Bronchial epithelial cell (primary cell): ENCODE data around the gene LAMP1. TPM values are rescaled to one million over a fixed set of nuclear protein-coding genes. Genes with fewer than 3 reads are reported as not detected.

Experiments
- DNase-seq: peaks from one replicate; pipeline ENCODE4 v3.0.0-alpha.2; 2010; ENCODE audit warnings: low read depth
- FAIRE-seq: peaks from 2 replicates; lab custom pipeline; 2011; peaks lifted over from hg19 to GRCh38; lab: Jason Lieb, UNC
- H3K27me3 ChIP-seq: 2 replicates; pipeline ENCODE4 v1.5.1; 2011; ENCODE audit warnings: low read length; ENCODE audit not compliant: control insufficient read depth, insufficient read depth
- H3K36me3 ChIP-seq: 2 replicates; pipeline ENCODE4 v1.5.1; 2011; ENCODE audit warnings: low read length; ENCODE audit not compliant: control insufficient read depth, insufficient read depth
- H3K4me3 ChIP-seq: 2 replicates; pipeline ENCODE4 v1.5.1; 2011; ENCODE audit warnings: mild to moderate bottlenecking, low read depth, low read length, control low read depth
- total RNA-seq: library from RNA; depleted of rRNA; stranded (reverse); fragments of >200 nt; gene quantifications from 2 replicates; pipeline ENCODE4 v1.2.1, GENCODE V29; 2014
- TF ChIP-seq, protein P1 (sequence below): IDR thresholded peaks from 2 replicates; pipeline ENCODE4 v1.5.1; 2011; ENCODE audit warnings: mild to moderate bottlenecking, moderate library complexity, low read length, control low read depth, inconsistent platforms; ENCODE audit not compliant: insufficient read depth, severe bottlenecking

Gene LAMP1
- total RNA-seq, 1 donor from 2014 or later = 286 TPM

DNA sequence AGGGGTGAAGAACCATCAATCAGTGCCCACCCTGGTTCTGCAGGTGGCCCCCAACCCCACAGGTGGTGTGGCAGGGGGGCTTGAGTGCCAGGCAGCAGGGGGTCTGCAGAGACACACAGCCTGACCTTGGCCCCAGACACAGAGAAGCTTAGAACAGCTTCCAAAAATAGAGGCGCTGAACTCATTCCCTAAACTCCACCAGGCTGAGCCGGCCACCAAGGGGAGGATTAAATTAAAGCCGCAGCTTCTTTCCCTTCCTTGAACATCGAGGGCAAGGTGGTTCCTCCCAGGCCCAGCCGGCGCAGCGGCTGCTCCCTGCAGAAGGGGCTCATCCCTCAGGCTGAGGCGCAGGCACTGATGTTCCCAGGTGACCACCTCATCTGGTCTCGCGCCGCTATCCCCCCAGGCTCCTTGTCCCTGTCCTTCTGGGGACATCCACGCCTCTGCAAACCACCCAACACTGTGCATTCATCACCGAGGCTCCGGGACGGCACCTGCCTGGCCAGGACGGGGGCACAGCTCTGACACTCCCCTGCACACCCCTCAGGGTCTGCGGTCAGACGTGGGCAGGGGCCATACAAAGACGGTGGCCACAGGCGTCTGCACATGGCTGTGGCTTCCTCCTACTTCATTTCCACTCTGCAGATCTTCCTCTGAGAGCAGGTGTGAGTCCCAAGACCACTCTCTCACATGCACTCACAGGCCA is 30.9 kb downstream of the LAMP1 start:
- H3K4me3 ChIP-seq = no peak overlapping the region
- no peaks in the 10 kb centered on the region for H3K27me3 ChIP-seq
- DNase-seq (no peak), FAIRE-seq (no peak)
- TF ChIP-seq, protein P1, sequence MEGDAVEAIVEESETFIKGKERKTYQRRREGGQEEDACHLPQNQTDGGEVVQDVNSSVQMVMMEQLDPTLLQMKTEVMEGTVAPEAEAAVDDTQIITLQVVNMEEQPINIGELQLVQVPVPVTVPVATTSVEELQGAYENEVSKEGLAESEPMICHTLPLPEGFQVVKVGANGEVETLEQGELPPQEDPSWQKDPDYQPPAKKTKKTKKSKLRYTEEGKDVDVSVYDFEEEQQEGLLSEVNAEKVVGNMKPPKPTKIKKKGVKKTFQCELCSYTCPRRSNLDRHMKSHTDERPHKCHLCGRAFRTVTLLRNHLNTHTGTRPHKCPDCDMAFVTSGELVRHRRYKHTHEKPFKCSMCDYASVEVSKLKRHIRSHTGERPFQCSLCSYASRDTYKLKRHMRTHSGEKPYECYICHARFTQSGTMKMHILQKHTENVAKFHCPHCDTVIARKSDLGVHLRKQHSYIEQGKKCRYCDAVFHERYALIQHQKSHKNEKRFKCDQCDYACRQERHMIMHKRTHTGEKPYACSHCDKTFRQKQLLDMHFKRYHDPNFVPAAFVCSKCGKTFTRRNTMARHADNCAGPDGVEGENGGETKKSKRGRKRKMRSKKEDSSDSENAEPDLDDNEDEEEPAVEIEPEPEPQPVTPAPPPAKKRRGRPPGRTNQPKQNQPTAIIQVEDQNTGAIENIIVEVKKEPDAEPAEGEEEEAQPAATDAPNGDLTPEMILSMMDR = no peak
- H3K36me3 ChIP-seq = peaks cover 4% of the 10 kb centered on the region

DNA sequence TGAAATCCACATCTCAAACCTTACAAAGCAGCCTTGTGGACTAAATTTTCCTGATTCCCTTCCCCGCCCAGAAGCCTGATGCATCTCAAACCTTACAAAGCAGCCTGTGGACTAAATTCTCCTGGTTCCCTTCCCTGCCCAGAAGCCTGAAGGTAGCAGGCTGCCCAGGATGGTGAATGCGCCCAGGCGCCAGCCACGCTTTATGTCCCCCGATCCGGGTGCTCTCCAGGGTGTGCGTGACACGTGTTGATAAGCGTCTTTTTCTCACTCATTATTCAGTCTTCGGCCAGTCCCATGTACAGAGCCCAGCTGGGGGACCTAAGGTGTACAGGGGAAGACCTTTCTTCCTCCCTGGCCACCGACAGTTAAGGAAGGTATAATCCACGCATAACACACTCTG is 31.8 kb downstream of the LAMP1 start:
- FAIRE-seq (no peak), DNase-seq (no peak)
- TF ChIP-seq, protein P1 = no peak
- H3K36me3 ChIP-seq = no peaks in the 10 kb centered on the region
- no peaks in the 10 kb centered on the region for H3K27me3 ChIP-seq
- no peak overlapping the region for H3K4me3 ChIP-seq

DNA sequence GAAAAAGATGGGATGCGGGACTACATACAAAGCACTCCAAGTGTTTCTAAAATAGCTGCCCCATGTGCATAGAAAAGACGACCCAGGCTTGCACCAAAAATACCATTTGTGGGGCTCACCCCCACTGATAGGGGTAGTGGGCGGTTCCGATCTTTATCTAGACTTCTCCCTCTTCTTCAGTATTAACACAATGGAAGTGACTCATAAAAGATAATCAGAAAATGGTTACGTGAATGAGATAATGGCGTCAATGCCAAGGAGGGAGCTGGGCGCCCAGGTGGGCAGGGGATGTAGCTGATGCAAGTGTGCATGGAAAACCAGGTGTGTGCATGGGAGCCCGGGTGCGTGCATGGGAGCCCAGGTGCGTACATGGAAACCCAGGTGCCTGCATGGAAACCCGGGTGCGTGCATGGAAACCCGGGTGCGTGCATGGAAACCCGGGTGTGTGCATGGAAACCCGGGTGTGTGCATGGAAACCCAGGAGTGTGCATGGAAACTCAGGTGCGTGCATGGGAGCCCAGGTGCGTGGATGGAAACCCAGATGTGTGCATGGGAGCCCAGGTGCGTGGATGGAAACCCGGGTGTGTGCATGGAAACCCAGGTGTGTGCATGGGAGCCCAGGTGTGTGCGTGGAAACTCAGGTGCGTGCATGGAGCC is 32.7 kb downstream of the LAMP1 start:
- Histone ChIP-seq H3K36me3 (no peaks in the 10 kb centered on the region), H3K4me3 (no peak overlapping the region), H3K27me3 (no peaks in the 10 kb centered on the region)
- no peak for DNase-seq
- FAIRE-seq = no peak
- TF ChIP-seq, protein P1 = no peak

DNA sequence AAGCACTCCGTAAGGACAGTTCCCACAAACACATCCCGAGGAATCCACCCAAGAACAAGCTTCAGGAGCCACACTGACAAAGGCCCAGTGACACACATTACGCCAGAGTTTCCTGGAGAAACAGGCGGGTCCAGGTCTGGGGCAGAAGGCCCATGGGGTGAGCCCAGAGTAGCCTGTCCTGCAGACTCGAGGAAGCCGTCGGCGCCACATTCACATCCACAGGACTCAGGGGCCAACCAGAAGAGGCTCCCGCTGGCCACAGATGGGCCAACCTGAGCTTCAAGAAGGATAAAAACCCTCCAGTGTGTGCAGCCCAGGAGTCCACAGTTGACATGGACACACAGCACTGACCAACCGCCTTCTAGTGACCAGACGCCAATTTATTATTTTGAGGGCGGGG is 35.6 kb downstream of the LAMP1 start:
- Histone ChIP-seq H3K4me3 (no peak overlapping the region), H3K36me3 (no peaks in the 10 kb centered on the region), H3K27me3 (no peaks in the 10 kb centered on the region)
- TF ChIP-seq, protein P1 = no peak
- no peak for DNase-seq
- FAIRE-seq = no peak

DNA sequence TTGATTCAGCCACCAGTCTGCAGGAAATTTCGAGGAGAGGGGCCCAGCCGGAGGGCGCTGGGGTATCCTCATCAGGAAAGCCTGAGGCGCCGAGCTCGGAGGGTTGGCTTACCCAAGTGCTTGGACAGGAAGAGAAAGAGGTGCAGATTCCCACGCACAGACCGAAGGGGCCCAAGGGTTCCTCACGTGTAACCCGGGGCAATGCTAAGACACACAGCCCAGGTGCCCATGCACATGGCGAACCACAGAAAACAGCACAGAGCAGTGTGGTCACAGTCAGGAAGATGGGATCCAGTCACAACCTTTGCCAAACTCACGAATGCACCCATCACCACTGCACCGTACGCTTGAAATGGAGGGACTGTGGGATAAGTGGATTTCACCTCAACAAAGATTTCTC is 36.0 kb downstream of the LAMP1 start:
- no peak for DNase-seq
- no peak overlapping the region for H3K4me3 ChIP-seq
- H3K27me3 ChIP-seq = no peaks in the 10 kb centered on the region
- TF ChIP-seq, protein P1 = no peak
- H3K36me3 ChIP-seq = no peaks in the 10 kb centered on the region
- no peak for FAIRE-seq

DNA sequence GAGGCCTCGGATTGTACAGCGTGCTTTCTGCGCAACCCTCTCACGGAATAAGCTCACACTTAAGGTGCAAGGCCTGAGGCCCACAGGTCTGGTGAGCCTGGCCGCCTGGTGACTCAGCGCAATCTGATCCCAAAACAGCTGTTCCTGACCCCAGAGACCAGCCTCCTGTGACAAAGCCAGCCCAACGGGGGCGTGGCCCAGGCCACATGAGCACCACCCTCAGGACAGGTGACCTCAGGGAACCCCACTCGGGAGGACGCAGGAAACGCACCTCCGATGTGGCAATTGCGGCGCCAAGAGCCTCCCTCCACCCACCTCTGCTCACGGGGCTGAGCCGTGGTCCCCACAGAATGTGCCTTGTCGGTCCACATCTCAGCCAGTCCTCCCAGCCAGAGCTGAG is 40.5 kb downstream of the LAMP1 start:
- FAIRE-seq (no peak), DNase-seq (no peak)
- no peaks in the 10 kb centered on the region for H3K36me3 ChIP-seq
- H3K27me3 ChIP-seq = no peaks in the 10 kb centered on the region
- H3K4me3 ChIP-seq = no peak overlapping the region
- TF ChIP-seq, protein P1 = no peak
